ENCODE measurements around the gene CCNK.

DNA sequence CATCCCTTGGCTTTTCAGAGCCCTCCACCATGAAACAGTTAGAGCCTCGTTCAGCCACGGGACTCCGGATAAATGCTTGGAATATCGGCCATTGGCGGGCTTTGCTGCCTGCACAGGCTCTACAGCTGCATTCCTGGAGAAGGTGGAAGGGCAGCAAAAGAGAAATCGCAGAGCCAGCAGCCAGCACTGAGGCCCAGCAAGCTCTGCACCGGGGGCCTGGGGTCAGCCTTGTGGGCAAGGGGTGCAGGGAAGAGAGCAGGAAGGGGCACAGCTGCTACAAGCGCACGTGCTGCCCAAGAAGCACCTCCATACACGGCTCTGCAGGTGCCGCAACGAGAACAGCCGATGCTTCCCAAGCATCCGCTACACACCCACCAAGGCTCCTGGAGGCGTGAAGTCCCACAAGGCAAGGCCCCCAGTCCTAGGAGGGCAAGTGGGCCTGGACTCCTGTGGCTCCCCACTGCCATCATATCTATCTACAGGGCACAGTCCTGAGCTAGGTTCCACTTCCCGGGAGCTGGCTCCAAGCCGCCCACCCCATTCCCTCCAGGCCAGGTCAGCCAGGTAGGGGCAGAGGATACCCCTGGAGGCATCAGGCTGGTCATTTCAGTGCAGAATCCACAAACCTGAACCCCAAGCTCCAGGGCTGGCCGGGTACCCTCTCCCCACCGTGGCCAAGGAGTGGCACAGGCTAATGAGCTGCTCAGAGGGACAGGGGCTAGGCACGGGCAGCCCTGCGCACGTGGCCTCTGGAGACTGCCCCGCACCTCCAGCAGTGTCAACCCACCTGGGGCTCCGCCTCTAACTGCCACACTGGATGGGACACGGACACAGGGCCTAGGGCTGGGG, 40.2 kb downstream of the CCNK start:
- TF ChIP-seq POLR2AphosphoS5 (IDR thresholded peaks at IDR 0.05) = no peak
- TF ChIP-seq, protein P1, sequence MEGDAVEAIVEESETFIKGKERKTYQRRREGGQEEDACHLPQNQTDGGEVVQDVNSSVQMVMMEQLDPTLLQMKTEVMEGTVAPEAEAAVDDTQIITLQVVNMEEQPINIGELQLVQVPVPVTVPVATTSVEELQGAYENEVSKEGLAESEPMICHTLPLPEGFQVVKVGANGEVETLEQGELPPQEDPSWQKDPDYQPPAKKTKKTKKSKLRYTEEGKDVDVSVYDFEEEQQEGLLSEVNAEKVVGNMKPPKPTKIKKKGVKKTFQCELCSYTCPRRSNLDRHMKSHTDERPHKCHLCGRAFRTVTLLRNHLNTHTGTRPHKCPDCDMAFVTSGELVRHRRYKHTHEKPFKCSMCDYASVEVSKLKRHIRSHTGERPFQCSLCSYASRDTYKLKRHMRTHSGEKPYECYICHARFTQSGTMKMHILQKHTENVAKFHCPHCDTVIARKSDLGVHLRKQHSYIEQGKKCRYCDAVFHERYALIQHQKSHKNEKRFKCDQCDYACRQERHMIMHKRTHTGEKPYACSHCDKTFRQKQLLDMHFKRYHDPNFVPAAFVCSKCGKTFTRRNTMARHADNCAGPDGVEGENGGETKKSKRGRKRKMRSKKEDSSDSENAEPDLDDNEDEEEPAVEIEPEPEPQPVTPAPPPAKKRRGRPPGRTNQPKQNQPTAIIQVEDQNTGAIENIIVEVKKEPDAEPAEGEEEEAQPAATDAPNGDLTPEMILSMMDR (IDR thresholded peaks at IDR 0.05) = no peak

Measured in transverse colon (tissue), 4 donors.